Activated CD8-positive, alpha-beta T cell treated with anti-CD3 and anti-CD28 coated beads for 36 hours (primary cell): Measurements from ENCODE around the gene DBNL. TPM values are rescaled to one million over a fixed set of nuclear protein-coding genes. Genes with fewer than 3 reads are reported as not detected.

Source experiments
- ATAC-seq: fragments of 200-7000 bp; cut with Tn5 transposase; one replicate; pipeline ENCODE4 v1.10.0; 2021; ENCODE audit warnings: mild to moderate bottlenecking, moderate library complexity
- CTCF ChIA-PET: fragments of 350-600 bp; sonication (Branson Sonifier 250); formaldehyde crosslinking; loops from one replicate; lab custom pipeline; 2021; ENCODE audit warnings: antibody characterized with exemption; lab: Charles Lee
- POLR2A ChIA-PET: fragments of 350-600 bp; sonication (Branson Sonifier 250); formaldehyde crosslinking; loops from one replicate; lab custom pipeline; 2021; ENCODE audit warnings: antibody characterized with exemption; lab: Charles Lee
- DNase-seq: peaks from one replicate; pipeline ENCODE4 v3.0.0-alpha.2; 2020
- H3K27ac Mint-ChIP-seq: one replicate; pipeline ENCODE4 v1.8.0; 2021; ENCODE audit warnings: mild to moderate bottlenecking, mixed read lengths
- H3K27me3 Mint-ChIP-seq: one replicate; pipeline ENCODE4 v1.8.0; 2021; ENCODE audit warnings: mixed read lengths
- H3K36me3 Mint-ChIP-seq: one replicate; pipeline ENCODE4 v1.8.0; 2021; ENCODE audit warnings: low read depth, mixed read lengths
- H3K4me1 Mint-ChIP-seq: one replicate; pipeline ENCODE4 v1.8.0; 2021; ENCODE audit warnings: low read depth, mixed read lengths
- H3K4me3 Mint-ChIP-seq: one replicate; pipeline ENCODE4 v1.8.0; 2021; ENCODE audit warnings: mild to moderate bottlenecking, moderate library complexity, mixed read lengths
- H3K9me3 Mint-ChIP-seq: one replicate; pipeline ENCODE4 v1.8.0; 2021; ENCODE audit warnings: mixed read lengths
- CTCF ChIP-seq: fragments of 200-600 bp; IDR thresholded peaks from one replicate; pipeline ENCODE4 v1.8.0; 2022; ENCODE audit warnings: antibody characterized with exemption, mild to moderate bottlenecking
- intact Hi-C: fragments of 100-400 bp; cut with micrococcal nuclease; formaldehyde crosslinking; loops from one replicate; pipeline ENCODE4 v1.10.0; 2022
- total RNA-seq, 2 experiments: library from RNA; stranded (reverse); gene quantifications; one replicate each; pipeline ENCODE4 v1.2.3, GENCODE V29; 2021

DBNL gene
- total RNA-seq, 2 experiments from 2014 or later, result 108 to 110 TPM

- TF ChIP-seq CTCF, result peak; percentile 58
- H3K36me3 Mint-ChIP-seq, result peaks cover 25% of the 10 kb centered on the region
- peaks cover 30% of the 10 kb centered on the region for H3K4me1 Mint-ChIP-seq
- POLR2A ChIA-PET, result interaction anchor here (0.7 to 1.3 kb wide), 4 partner anchors 10 to 124 kb away, joined by 3 to 4 read pairs (median 3); no protein-coding TSS in a partner anchor
- H3K9me3 Mint-ChIP-seq, result no peaks in the 10 kb centered on the region
- intact Hi-C loops, result no loop called here
- no peaks in the 10 kb centered on the region for H3K27me3 Mint-ChIP-seq
- DNase-seq (peak; percentile 80), ATAC-seq (peak; percentile 29)
- H3K4me3 Mint-ChIP-seq, result no peak overlapping the region
- CTCF ChIA-PET, result interaction anchor here (0.6 to 1.1 kb wide), 5 partner anchors 8 to 129 kb away, joined by 3 to 4 read pairs (median 3); partner anchors contain the start of gene DBNL
- peak overlapping the region; percentile 77 for H3K27ac Mint-ChIP-seq
Observed at GRCh38 chr7:44072364-44073231, 28.1 kb downstream of the DBNL start.

GRCh38 chr7:44073664-44074348 lies 29.3 kb downstream of the DBNL start:
- peak overlapping the region; percentile 86 for H3K27ac Mint-ChIP-seq
- H3K4me3 Mint-ChIP-seq, result peak overlapping the region; percentile 53
- peak; percentile 89 for DNase-seq

DNA sequence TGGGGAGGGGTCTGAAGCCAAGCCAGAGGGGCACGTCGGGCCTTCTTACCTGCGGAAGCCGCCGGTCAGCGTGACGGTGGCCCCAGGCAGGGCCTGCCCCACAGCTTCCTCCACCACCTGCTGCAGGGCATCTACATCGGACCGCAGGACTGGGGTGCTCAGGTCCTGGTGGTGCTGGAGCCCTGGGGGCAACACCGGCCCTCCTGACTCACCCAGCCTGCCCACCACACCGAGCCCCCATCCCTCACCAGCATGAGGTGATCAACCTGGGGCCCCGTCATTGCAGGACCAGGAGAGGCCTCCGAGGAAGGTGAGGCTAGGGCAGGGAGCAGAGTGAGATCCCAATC lies 29.8 kb downstream of the DBNL start:
- intact Hi-C loops, result no loop called here
- peaks cover 40% of the 10 kb centered on the region for H3K36me3 Mint-ChIP-seq
- no peaks in the 10 kb centered on the region for H3K27me3 Mint-ChIP-seq
- ChIA-PET CTCF (no interaction called here), POLR2A (interaction anchor here (0.7 to 8.2 kb wide), 3 partner anchors 8 to 492 kb away, joined by 3 to 79 read pairs (median 4); partner anchors contain the start of genes PGAM2 and STK17A)
- peaks cover 36% of the 10 kb centered on the region for H3K4me1 Mint-ChIP-seq
- DNase-seq (no peak), ATAC-seq (no peak)
- no peaks in the 10 kb centered on the region for H3K9me3 Mint-ChIP-seq
- H3K27ac Mint-ChIP-seq, result peak overlapping the region; percentile 86
- TF ChIP-seq CTCF, result no peak
- no peak overlapping the region for H3K4me3 Mint-ChIP-seq

More at GRCh38 chr7:44073664-44074348, 29.3 kb downstream of the DBNL start:
- peaks cover 31% of the 10 kb centered on the region for H3K4me1 Mint-ChIP-seq
- TF ChIP-seq CTCF, result no peak
- POLR2A ChIA-PET, result interaction anchor here (1.3 to 8.2 kb wide), 2 partner anchors 8 to 13 kb away, joined by 4 to 79 read pairs; partner anchors contain the start of gene PGAM2
- peak; percentile 95 for ATAC-seq
- no peaks in the 10 kb centered on the region for H3K27me3 Mint-ChIP-seq
- CTCF ChIA-PET, result no interaction called here
- peaks cover 36% of the 10 kb centered on the region for H3K36me3 Mint-ChIP-seq
- no peaks in the 10 kb centered on the region for H3K9me3 Mint-ChIP-seq
- intact Hi-C loops, result no loop called here

GRCh38 chr7:44075296-44076075 lies 31.0 kb downstream of the DBNL start:
- no peaks in the 10 kb centered on the region for H3K27me3 Mint-ChIP-seq
- H3K36me3 Mint-ChIP-seq, result peaks cover 46% of the 10 kb centered on the region
- H3K27ac Mint-ChIP-seq, result peak overlapping the region; percentile 86
- ATAC-seq (no peak), DNase-seq (no peak)
- TF ChIP-seq CTCF, result no peak
- no peaks in the 10 kb centered on the region for H3K9me3 Mint-ChIP-seq
- ChIA-PET POLR2A (interaction anchor here (0.7 to 8.2 kb wide), 7 partner anchors 9 to 493 kb away, joined by 3 to 79 read pairs (median 4); partner anchors contain the start of genes PGAM2 and STK17A), CTCF (interaction anchor here (0.6 to 1.2 kb wide), 3 partner anchors 12 to 238 kb away, joined by 3 read pairs; no protein-coding TSS in a partner anchor)
- intact Hi-C loops, result no loop called here
- H3K4me1 Mint-ChIP-seq, result peaks cover 46% of the 10 kb centered on the region
- no peak overlapping the region for H3K4me3 Mint-ChIP-seq
